GM23248 (cell line): ENCODE data around the gene SBF2. TPM values are rescaled to one million over a fixed set of nuclear protein-coding genes. Genes with fewer than 3 reads are reported as not detected.

ENCODE experiments used
- DNase-seq: peaks from one replicate; pipeline ENCODE4 v3.0.0-alpha.2; 2015
- H2AFZ ChIP-seq: fragments of 200-600 bp; sonication (generic); 2 replicates; pipeline ENCODE4 v1.6.1; 2016; ENCODE audit warnings: antibody characterized with exemption
- H3F3A ChIP-seq: fragments of 200-600 bp; sonication (generic); 2 replicates; pipeline ENCODE4 v1.6.1; 2016; ENCODE audit warnings: mild to moderate bottlenecking, antibody characterized with exemption, mixed run types; ENCODE audit not compliant: insufficient read depth
- H3K27ac ChIP-seq: fragments of 200-600 bp; sonication (generic); 2 replicates; pipeline ENCODE4 v1.5.1; 2016; ENCODE audit warnings: mild to moderate bottlenecking
- H3K27me3 ChIP-seq: fragments of 200-600 bp; sonication (generic); replicated peaks from 2 replicates; pipeline ENCODE4 v1.6.1; 2016; ENCODE audit warnings: mild to moderate bottlenecking; ENCODE audit not compliant: insufficient read depth
- H3K36me3 ChIP-seq: fragments of 200-600 bp; sonication (generic); 2 replicates; pipeline ENCODE4 v1.6.1; 2016; ENCODE audit warnings: low read depth, mild to moderate bottlenecking
- H3K4me1 ChIP-seq: fragments of 200-600 bp; sonication (generic); 2 replicates; pipeline ENCODE4 v1.6.1; 2016; ENCODE audit warnings: mild to moderate bottlenecking; ENCODE audit not compliant: insufficient read depth
- H3K4me2 ChIP-seq: fragments of 200-600 bp; sonication (generic); one replicate; pipeline ENCODE4 v1.6.1; 2016; ENCODE audit warnings: mild to moderate bottlenecking; ENCODE audit not compliant: unreplicated experiment
- H3K4me3 ChIP-seq: fragments of 200-600 bp; sonication (generic); 2 replicates; pipeline ENCODE4 v1.5.1; 2016; ENCODE audit warnings: mild to moderate bottlenecking
- H3K79me2 ChIP-seq: fragments of 200-600 bp; sonication (generic); 2 replicates; pipeline ENCODE4 v1.6.1; 2016; ENCODE audit warnings: mild to moderate bottlenecking; ENCODE audit not compliant: insufficient read depth
- H3K9ac ChIP-seq: fragments of 200-600 bp; sonication (generic); 2 replicates; pipeline ENCODE4 v1.6.1; 2016; ENCODE audit warnings: mild to moderate bottlenecking
- H3K9me2 ChIP-seq: fragments of 200-600 bp; sonication (generic); 2 replicates; pipeline ENCODE4 v1.6.1; 2016; ENCODE audit warnings: mixed run types, mild to moderate bottlenecking, moderate library complexity; ENCODE audit not compliant: insufficient read depth
- H3K9me3 ChIP-seq: fragments of 200-600 bp; sonication (generic); one replicate; pipeline ENCODE4 v1.6.1; 2017; ENCODE audit warnings: low read depth
- H4K20me1 ChIP-seq: fragments of 200-600 bp; sonication (generic); 2 replicates; pipeline ENCODE4 v1.6.0; 2016; ENCODE audit not compliant: insufficient read depth
- EZH2 ChIP-seq: fragments of 200-600 bp; sonication (generic); IDR thresholded peaks from 2 replicates; pipeline ENCODE4 v1.6.1; 2018; ENCODE audit warnings: antibody characterized with exemption, mild to moderate bottlenecking; ENCODE audit not compliant: insufficient read depth, poor library complexity, severe bottlenecking
- EZH2phosphoT487 ChIP-seq: fragments of 200-600 bp; sonication (generic); IDR thresholded peaks from 2 replicates; pipeline ENCODE4 v1.6.1; 2018; ENCODE audit warnings: antibody characterized with exemption, moderate library complexity, mild to moderate bottlenecking, low read depth; ENCODE audit not compliant: insufficient read depth
- whole genome bisulfite sequencing, 2 experiments: methylation state at CpG; one replicate each; pipeline ENCODE4 v1.1.6; 2015 to 2017; ENCODE audit warnings: low lambda C conversion rate in 2 of 2, low coverage in 1 of 2; ENCODE audit errors: missing lambda C conversion rate in 2 of 2; 5-methylcytosine and 5-hydroxymethylcytosine counted together
- in situ Hi-C: fragments of 300-500 bp; cut with MboI; formaldehyde crosslinking; loops from 2 replicates; pipeline ENCODE4 v1.15.0; 2020
- polyA plus RNA-seq: library from polyadenylated mRNA; unstranded; fragments of >200 nt; fragmentation: Nextera tagmentation; extraction: Ambion mirVana; gene quantifications from 2 replicates; pipeline ENCODE4 v1.2.1, GENCODE V29; 2016
- total RNA-seq: library from RNA; depleted of rRNA; stranded (reverse); fragments of >200 nt; shearing (Covaris generic); gene quantifications from 2 replicates; pipeline ENCODE4 v1.2.3, GENCODE V29; 2014

Gene SBF2
- total and polyA plus RNA-seq, 2 experiments from 2014 or later, result 21.9 to 32.7 TPM

DNA sequence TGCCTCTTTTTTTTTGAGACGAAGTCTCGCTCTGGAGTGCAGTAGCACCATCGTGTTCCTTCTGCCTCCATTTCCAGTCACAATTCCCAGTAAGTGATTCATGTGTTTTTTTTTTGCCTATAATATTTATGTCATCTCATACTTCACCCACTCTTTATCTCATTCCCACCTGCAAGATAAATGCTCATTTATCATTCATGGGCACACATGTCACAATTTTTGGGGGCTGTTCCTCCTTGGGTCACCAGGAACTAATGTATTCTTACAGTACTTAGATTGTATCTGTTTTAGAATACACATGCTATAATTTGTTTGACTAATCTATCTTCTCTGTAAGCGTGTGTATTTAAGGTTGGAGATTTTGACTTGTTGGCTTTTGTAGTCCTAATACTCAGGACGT, 407.4 kb downstream of the SBF2 start:
- in situ Hi-C loops, result no loop called here
- no peak for DNase-seq

DNA sequence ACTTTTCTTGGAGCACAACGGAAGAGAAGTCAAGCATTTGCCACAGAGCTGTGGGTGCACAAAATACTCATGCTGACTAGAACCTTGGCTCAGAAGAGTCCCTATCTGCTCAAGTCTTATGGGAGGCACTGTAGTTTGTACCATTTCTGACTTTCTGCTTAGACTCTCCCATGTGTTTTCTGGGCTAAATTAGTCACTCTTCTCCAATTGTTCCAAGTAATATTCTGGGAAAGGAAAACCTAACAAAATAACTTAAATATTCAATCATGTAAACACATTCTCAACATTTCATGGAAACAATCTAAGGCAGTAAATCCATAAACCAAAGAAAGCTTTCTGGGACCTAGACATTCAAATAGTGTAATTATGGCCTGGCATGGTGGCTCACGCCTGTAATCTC, 409.4 kb downstream of the SBF2 start:
- Histone ChIP-seq H3K9ac (no peak overlapping the region), H3K27me3 (no peaks in the 10 kb centered on the region), H3K9me3 (no peaks in the 10 kb centered on the region), H3K4me1 (no peaks in the 10 kb centered on the region), H3K4me2 (no peak overlapping the region), H3K4me3 (no peak overlapping the region), H3K9me2 (no peaks in the 10 kb centered on the region), H4K20me1 (no peaks in the 10 kb centered on the region), H3F3A (peaks cover 3% of the 10 kb centered on the region; the same call in 1 of the 2 replicates), H3K27ac (no peak overlapping the region), H3K79me2 (no peaks in the 10 kb centered on the region), H2AFZ (no peak overlapping the region), H3K36me3 (no peaks in the 10 kb centered on the region)
- DNase-seq, result no peak
- TF ChIP-seq EZH2 (no peak), EZH2phosphoT487 (no peak)
- 76 to 80% methylated on average over 2 of the region's 2 CpGs for WGBS, 2 experiments
- in situ Hi-C loops, result no loop called here

More for the DNA sequence above, 407.4 kb downstream of the SBF2 start:
- peaks cover 3% of the 10 kb centered on the region; the same call in 1 of the 2 replicates for H3F3A ChIP-seq
- no peak overlapping the region for H3K4me2 ChIP-seq
- no peaks in the 10 kb centered on the region for H3K9me3 ChIP-seq
- H3K9ac ChIP-seq, result no peak overlapping the region
- no peaks in the 10 kb centered on the region for H3K9me2 ChIP-seq
- no peak overlapping the region for H3K4me3 ChIP-seq
- no peak for TF ChIP-seq EZH2phosphoT487
- no peak for TF ChIP-seq EZH2
- H4K20me1 ChIP-seq, result no peaks in the 10 kb centered on the region
- H3K27ac ChIP-seq, result no peak overlapping the region
- 96 to 97% methylated on average over 5 of the region's 5 CpGs for WGBS, 2 experiments
- no peak overlapping the region for H2AFZ ChIP-seq
- no peaks in the 10 kb centered on the region for H3K36me3 ChIP-seq
- no peaks in the 10 kb centered on the region for H3K79me2 ChIP-seq
- H3K4me1 ChIP-seq, result no peaks in the 10 kb centered on the region
- no peaks in the 10 kb centered on the region for H3K27me3 ChIP-seq

DNA sequence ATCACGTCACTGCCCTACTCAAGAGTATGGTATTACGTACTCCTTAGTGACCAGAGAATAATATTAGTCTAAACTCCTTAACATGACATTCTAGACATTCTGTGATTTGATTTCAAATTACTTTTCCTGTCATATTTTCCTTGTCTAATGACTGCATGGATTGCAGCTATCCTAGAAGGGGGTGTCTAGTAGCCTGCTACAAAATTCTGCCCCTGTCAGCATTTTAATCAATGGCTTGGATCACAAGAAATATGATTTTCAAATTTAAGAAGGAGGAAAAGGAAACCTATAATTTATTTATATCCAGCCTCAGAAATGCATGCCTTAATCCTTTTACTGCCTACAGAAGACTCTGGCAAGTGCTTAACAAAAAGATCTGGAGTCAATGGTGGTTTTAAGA, 413.4 kb downstream of the SBF2 start:
- no peaks in the 10 kb centered on the region for H4K20me1 ChIP-seq
- TF ChIP-seq EZH2, result no peak
- no peak for TF ChIP-seq EZH2phosphoT487
- no peaks in the 10 kb centered on the region; the same call in 1 of the 2 replicates for H3K4me1 ChIP-seq
- no peaks in the 10 kb centered on the region for H3K27me3 ChIP-seq
- no peak for DNase-seq
- no peak overlapping the region for H3K4me3 ChIP-seq
- H2AFZ ChIP-seq, result no peak overlapping the region
- in situ Hi-C loops, result no loop called here
- H3K9me3 ChIP-seq, result no peaks in the 10 kb centered on the region
- 97 to 99% methylated on average over 2 of the region's 2 CpGs for WGBS, 2 experiments
- H3F3A ChIP-seq, result peaks cover under 1% of the 10 kb centered on the region; the same call in 1 of the 2 replicates
- no peak overlapping the region for H3K9ac ChIP-seq
- H3K36me3 ChIP-seq, result no peaks in the 10 kb centered on the region
- no peak overlapping the region for H3K27ac ChIP-seq
- no peaks in the 10 kb centered on the region for H3K79me2 ChIP-seq
- no peak overlapping the region for H3K4me2 ChIP-seq
- H3K9me2 ChIP-seq, result no peaks in the 10 kb centered on the region

DNA sequence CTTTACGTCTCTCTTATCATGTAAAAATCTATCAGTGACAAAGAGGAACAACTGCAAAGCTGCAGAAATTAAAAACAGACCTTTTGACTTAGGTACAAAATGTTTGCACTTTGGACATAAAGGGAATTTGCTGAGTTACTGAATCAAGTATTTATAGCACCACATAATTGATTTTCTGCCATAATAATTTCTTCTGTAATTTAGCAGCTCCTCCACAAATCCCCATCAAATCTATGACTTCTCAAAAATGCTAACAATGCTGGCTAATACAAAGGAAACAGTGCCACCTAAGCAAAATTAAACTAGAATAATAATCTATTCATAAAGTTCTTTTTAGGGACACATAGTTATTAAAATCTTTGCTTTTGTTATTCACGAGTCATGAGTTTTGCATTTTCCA, 415.1 kb downstream of the SBF2 start:
- Histone ChIP-seq H3K9me3 (no peaks in the 10 kb centered on the region), H3K9ac (no peak overlapping the region), H3K4me3 (no peak overlapping the region), H3F3A (peaks cover 5% of the 10 kb centered on the region; the same call in 1 of the 2 replicates), H3K4me2 (no peak overlapping the region), H3K9me2 (no peaks in the 10 kb centered on the region), H2AFZ (no peak overlapping the region), H3K27me3 (no peaks in the 10 kb centered on the region), H3K36me3 (no peaks in the 10 kb centered on the region), H4K20me1 (no peaks in the 10 kb centered on the region), H3K27ac (no peak overlapping the region), H3K79me2 (no peaks in the 10 kb centered on the region), H3K4me1 (no peaks in the 10 kb centered on the region; the same call in 1 of the 2 replicates)
- DNase-seq, result no peak
- TF ChIP-seq EZH2phosphoT487, result no peak
- no peak for TF ChIP-seq EZH2
- in situ Hi-C loops, result no loop called here
- 74 to 80% methylated on average over 2 of the region's 2 CpGs for WGBS, 2 experiments

DNA sequence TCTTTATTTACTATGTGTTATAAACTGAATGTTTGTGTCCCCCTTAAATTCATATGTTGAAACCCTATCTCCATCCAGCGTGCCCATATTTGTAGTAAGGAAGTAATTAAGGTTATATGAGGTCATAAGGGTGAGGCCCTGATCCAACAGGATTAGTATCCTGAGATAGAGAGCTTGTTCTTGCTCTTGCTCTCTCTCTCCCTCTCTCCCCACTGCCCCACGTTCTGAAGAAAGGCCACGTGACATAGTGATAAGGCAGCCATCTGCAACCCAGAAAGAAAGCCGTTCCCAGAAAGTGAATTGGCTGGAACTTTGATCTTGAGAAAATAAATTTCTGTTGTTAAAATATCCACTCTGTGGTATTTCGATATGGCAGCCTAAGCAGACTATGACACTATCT, 417.7 kb downstream of the SBF2 start:
- no peaks in the 10 kb centered on the region for H3K9me2 ChIP-seq
- no peak for TF ChIP-seq EZH2phosphoT487
- TF ChIP-seq EZH2, result no peak
- DNase-seq, result no peak
- no peaks in the 10 kb centered on the region; the same call in 1 of the 2 replicates for H3K4me1 ChIP-seq
- H3K4me3 ChIP-seq, result no peak overlapping the region
- no peak overlapping the region for H3K27ac ChIP-seq
- no peaks in the 10 kb centered on the region for H4K20me1 ChIP-seq
- no peak overlapping the region for H3K4me2 ChIP-seq
- H3K79me2 ChIP-seq, result no peaks in the 10 kb centered on the region
- 97 to 98% methylated on average over 5 of the region's 5 CpGs for WGBS, 2 experiments
- in situ Hi-C loops, result no loop called here
- H3K36me3 ChIP-seq, result peaks cover 4% of the 10 kb centered on the region; the same call in 1 of the 2 replicates
- no peak overlapping the region for H2AFZ ChIP-seq
- no peaks in the 10 kb centered on the region for H3K27me3 ChIP-seq
- H3K9me3 ChIP-seq, result no peaks in the 10 kb centered on the region
- H3K9ac ChIP-seq, result no peak overlapping the region
- H3F3A ChIP-seq, result peaks cover 5% of the 10 kb centered on the region; the same call in 1 of the 2 replicates
